NB4 (cell line): ENCODE results near the gene KIF11.

Experiments
- POLR2A ChIP-seq: IDR thresholded peaks from 2 replicates; pipeline ENCODE4 v1.6.1; 2011; ENCODE audit warnings: mild to moderate bottlenecking; ENCODE audit not compliant: insufficient read length; ENCODE audit errors: extremely low read depth
- TF ChIP-seq, protein P1 (sequence below): IDR thresholded peaks from one replicate; pipeline ENCODE4 v1.5.1; 2012; ENCODE audit warnings: low read depth, low read length

DNA sequence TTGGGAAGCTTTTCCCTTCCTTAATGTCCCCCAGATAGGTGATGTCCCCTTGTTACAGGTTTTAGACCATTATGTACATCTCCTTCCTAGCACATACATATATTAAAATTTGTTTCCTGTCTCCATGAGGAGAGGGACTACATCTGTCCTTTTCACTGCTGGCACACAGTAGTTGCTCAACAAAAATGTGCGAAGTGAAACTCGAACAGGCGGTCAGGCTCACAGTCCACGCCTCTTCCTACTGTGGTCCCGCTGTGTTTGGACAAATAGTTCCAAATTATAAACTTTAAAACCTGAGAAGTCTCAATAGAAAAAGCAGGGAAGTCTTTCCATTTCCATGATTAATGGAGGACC is 95.6 kb downstream of the KIF11 start:
- TF ChIP-seq, protein P1, sequence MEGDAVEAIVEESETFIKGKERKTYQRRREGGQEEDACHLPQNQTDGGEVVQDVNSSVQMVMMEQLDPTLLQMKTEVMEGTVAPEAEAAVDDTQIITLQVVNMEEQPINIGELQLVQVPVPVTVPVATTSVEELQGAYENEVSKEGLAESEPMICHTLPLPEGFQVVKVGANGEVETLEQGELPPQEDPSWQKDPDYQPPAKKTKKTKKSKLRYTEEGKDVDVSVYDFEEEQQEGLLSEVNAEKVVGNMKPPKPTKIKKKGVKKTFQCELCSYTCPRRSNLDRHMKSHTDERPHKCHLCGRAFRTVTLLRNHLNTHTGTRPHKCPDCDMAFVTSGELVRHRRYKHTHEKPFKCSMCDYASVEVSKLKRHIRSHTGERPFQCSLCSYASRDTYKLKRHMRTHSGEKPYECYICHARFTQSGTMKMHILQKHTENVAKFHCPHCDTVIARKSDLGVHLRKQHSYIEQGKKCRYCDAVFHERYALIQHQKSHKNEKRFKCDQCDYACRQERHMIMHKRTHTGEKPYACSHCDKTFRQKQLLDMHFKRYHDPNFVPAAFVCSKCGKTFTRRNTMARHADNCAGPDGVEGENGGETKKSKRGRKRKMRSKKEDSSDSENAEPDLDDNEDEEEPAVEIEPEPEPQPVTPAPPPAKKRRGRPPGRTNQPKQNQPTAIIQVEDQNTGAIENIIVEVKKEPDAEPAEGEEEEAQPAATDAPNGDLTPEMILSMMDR = no peak
- TF ChIP-seq POLR2A = no peak
